K562 (cell line): Measurements from ENCODE around the gene ERBB4.

Experiments used
- HNRNPH1 ChIP-seq: fragments of 200-400 bp; formaldehyde crosslinking; optimal IDR thresholded peaks from 2 replicates; pipeline ENCODE3; 2017; ENCODE audit warnings: low read depth, mild to moderate bottlenecking, low read length, moderate library complexity
- JUND ChIP-seq, 2 experiments: IDR thresholded peaks; 2 replicates in 1 of 2; 3 replicates in 1 of 2; pipeline ENCODE4 v1.6.1; 2011; ENCODE audit warnings: borderline replicate concordance in 2 of 2, low read depth in 2 of 2, low read length in 2 of 2, improper control_type of control experiment in 1 of 2, missing biosample characterization in 1 of 2, missing genetic modification characterization in 1 of 2, missing genetic modification reagents in 1 of 2
- PHB ChIP-seq: fragments of 250-450 bp; sonication (Bioruptor Pico); IDR thresholded peaks from 2 replicates; pipeline ENCODE4 v1.5.0; 2021
- PRMT5 ChIP-seq: sonication (generic); formaldehyde crosslinking; IDR thresholded peaks from 2 replicates; pipeline ENCODE4 v1.5.0; 2020; ENCODE audit warnings: missing genetic modification reagents
- SMARCC2 ChIP-seq: fragments of 450-650 bp; IDR thresholded peaks from 2 replicates; pipeline ENCODE4 v1.6.1; 2017; ENCODE audit warnings: antibody characterized with exemption, moderate library complexity, mild to moderate bottlenecking, low read depth
- SNRNP70 ChIP-seq: fragments of 200-400 bp; formaldehyde crosslinking; optimal IDR thresholded peaks from 2 replicates; pipeline ENCODE3; 2017; ENCODE audit warnings: low read depth, low read length
- YY1 ChIP-seq, 3 experiments: IDR thresholded peaks; 2 replicates each; pipeline ENCODE4 v1.6.1; 2011; ENCODE audit warnings: low read length in 2 of 3, mild to moderate bottlenecking in 2 of 3, moderate library complexity in 2 of 3, borderline replicate concordance in 1 of 3, control low read depth in 1 of 3, low read depth in 1 of 3; ENCODE audit not compliant: insufficient read depth in 3 of 3, insufficient replicate concordance in 2 of 3, control insufficient read depth in 1 of 3, insufficient read length in 1 of 3; ENCODE audit errors: extremely low read depth in 1 of 3
- ZNF274 ChIP-seq: IDR thresholded peaks from 2 replicates; pipeline ENCODE4 v1.6.1; 2011; ENCODE audit warnings: low read depth, mild to moderate bottlenecking, low read length, moderate library complexity, borderline replicate concordance

GRCh38 chr2:211620986-211621385 is 917.6 kb downstream of the ERBB4 start:
- TF ChIP-seq PHB (CRISPR knock-in tag) (no peak), ZNF274 (no peak), PRMT5 (CRISPR knock-in tag) (no peak), JUND (IDR thresholded peaks at IDR 0.05; ENCODE audit: borderline replicate concordance, low read depth, low read length) (no peak), JUND (tag; IDR thresholded peaks at IDR 0.05; ENCODE audit: borderline replicate concordance, low read depth, low read length) (no peak), SMARCC2 (no peak), SNRNP70 (no peak), YY1 (IDR thresholded peaks at IDR 0.05; ENCODE audit: borderline replicate concordance in 1 of 3, control insufficient read depth in 1 of 3, extremely low read depth in 1 of 3, insufficient read depth in 3 of 3, insufficient read length in 1 of 3, insufficient replicate concordance in 2 of 3, low read depth in 1 of 3, low read length in 2 of 3) (no peak), HNRNPH1 (no peak)
